GM12878 (cell line): ENCODE measurements around the gene ANO8.

Experiments used
- BRCA1 ChIP-seq: IDR thresholded peaks from 2 replicates; pipeline ENCODE4 v1.6.1; 2011; ENCODE audit warnings: low read depth, low read length, improper control_type of control experiment
- CTCF ChIP-seq, 3 experiments: IDR thresholded peaks in 2 of 3; conservative IDR thresholded peaks in 1 of 3; 2 replicates each; pipeline ENCODE4 v1.5.1; 2011; ENCODE audit warnings: low read depth in 3 of 3, low read length in 3 of 3, mild to moderate bottlenecking in 3 of 3, control low read depth in 2 of 3, moderate library complexity in 2 of 3, inconsistent platforms in 1 of 3, mixed read lengths in 1 of 3; ENCODE audit not compliant: control insufficient read depth in 2 of 3, insufficient read depth in 1 of 3; ENCODE audit errors: extremely low read depth in 1 of 3
- EP300 ChIP-seq, 2 experiments: fragments of 150-350 bp in 1 of 2; IDR thresholded peaks; 2 replicates each; pipeline ENCODE4 v1.6.1; 2011 to 2012; ENCODE audit warnings: low read depth in 2 of 2, low read length in 2 of 2, borderline replicate concordance in 1 of 2, improper control_type of control experiment in 1 of 2, inconsistent platforms in 1 of 2; ENCODE audit not compliant: control insufficient read depth in 1 of 2
- EZH2 ChIP-seq: IDR thresholded peaks from 2 replicates; pipeline ENCODE4 v1.6.1; 2012; ENCODE audit warnings: low read depth, mild to moderate bottlenecking, control low read depth, inconsistent platforms, low read length, borderline replicate concordance; ENCODE audit not compliant: control insufficient read depth
- FOS ChIP-seq: IDR thresholded peaks from 3 replicates; pipeline ENCODE4 v1.6.1; 2011; ENCODE audit warnings: borderline replicate concordance; ENCODE audit not compliant: insufficient read length; ENCODE audit errors: extremely low read depth
- HDAC2 ChIP-seq: fragments of 200-600 bp; sonication (generic); IDR thresholded peaks from 2 replicates; pipeline ENCODE4 v1.6.1; 2017
- HDGF ChIP-seq: fragments of 450-650 bp; IDR thresholded peaks from 2 replicates; pipeline ENCODE4 v1.6.1; 2016; ENCODE audit warnings: antibody characterized with exemption
- NRF1 ChIP-seq: conservative IDR thresholded peaks from 2 replicates; pipeline ENCODE4 v1.6.1; 2011; ENCODE audit warnings: mild to moderate bottlenecking, low read depth, low read length, improper control_type of control experiment
- RELA ChIP-seq: fragments of 450-650 bp; IDR thresholded peaks from 2 replicates; pipeline ENCODE4 v1.8.0; 2014; ENCODE audit warnings: borderline replicate concordance; ENCODE audit not compliant: partially characterized antibody
- SUPT20H ChIP-seq: IDR thresholded peaks from 2 replicates; pipeline ENCODE4 v1.6.1; 2011; ENCODE audit warnings: low read depth, mild to moderate bottlenecking, low read length, moderate library complexity, borderline replicate concordance; ENCODE audit not compliant: control insufficient read depth

GRCh38 chr19:17353386-17353785 is 18.7 kb upstream of the ANO8 start:
- no peak for TF ChIP-seq EP300 (IDR thresholded peaks at IDR 0.05; ENCODE audit: borderline replicate concordance in 1 of 2, control insufficient read depth in 1 of 2, low read depth in 2 of 2, low read length in 2 of 2)
- no peak for TF ChIP-seq FOS
- TF ChIP-seq RELA, result no peak
- TF ChIP-seq HDAC2, result no peak
- TF ChIP-seq SUPT20H, result no peak
- no peak for TF ChIP-seq EZH2
- no peak for TF ChIP-seq NRF1
- no peak for TF ChIP-seq CTCF (IDR thresholded peaks at IDR 0.05 in 2 of 3, conservative IDR thresholded peaks at IDR 0.05 in 1 of 3; ENCODE audit: control insufficient read depth in 2 of 3, extremely low read depth in 1 of 3, insufficient read depth in 1 of 3, low read depth in 3 of 3, low read length in 3 of 3)
- no peak for TF ChIP-seq HDGF
- no peak for TF ChIP-seq BRCA1
